Stimulated activated CD8-positive, alpha-beta memory T cell treated with anti-CD3 and anti-CD28 coated beads, Interleukin-4, amount 100 ng/mL, for 48 hours (primary cell): ENCODE measurements around the gene CUX1.
"Not testable (repeated sequence)": the region's sequence is repeated elsewhere in the genome, so short reads cannot be mapped to it uniquely, and the experiment has no call there.

ENCODE experiments used
- DNase-seq: peaks from one replicate; pipeline ENCODE4 v3.0.0-alpha.2; 2020

CUX1 gene

GRCh38 chr7:101961811-101962210 lies 144.4 kb downstream of the CUX1 start:
- DNase-seq: no peak

GRCh38 chr7:101963693-101964092 lies 146.3 kb downstream of the CUX1 start:
- DNase-seq: no peak

GRCh38 chr7:101964680-101965452 lies 147.4 kb downstream of the CUX1 start:
- no peak for DNase-seq

GRCh38 chr7:101968720-101969466 lies 151.5 kb downstream of the CUX1 start:
- DNase-seq: no peak

GRCh38 chr7:101969997-101970585 lies 152.7 kb downstream of the CUX1 start:
- no peak for DNase-seq

- no peak for DNase-seq
Observed at GRCh38 chr7:101970801-101971200, 153.4 kb downstream of the CUX1 start.

- no peak for DNase-seq
Observed at GRCh38 chr7:101971457-101971856, 154.0 kb downstream of the CUX1 start.

- DNase-seq: no peak
Observed at GRCh38 chr7:101972627-101973026, 155.2 kb downstream of the CUX1 start.

- no peak for DNase-seq
Observed at GRCh38 chr7:101973130-101973529, 155.7 kb downstream of the CUX1 start.

- DNase-seq: no peak
Observed at GRCh38 chr7:101974393-101974792, 157.0 kb downstream of the CUX1 start.

GRCh38 chr7:101975046-101975445 lies 157.6 kb downstream of the CUX1 start:
- no peak for DNase-seq

GRCh38 chr7:101976411-101976810 lies 159.0 kb downstream of the CUX1 start:
- DNase-seq: no peak

- DNase-seq: no peak
Observed at GRCh38 chr7:101977249-101977648, 159.8 kb downstream of the CUX1 start.

GRCh38 chr7:101978683-101979082 lies 161.3 kb downstream of the CUX1 start:
- DNase-seq: no peak

GRCh38 chr7:101983147-101983811 lies 165.9 kb downstream of the CUX1 start:
- DNase-seq: no peak

- DNase-seq: no peak
Observed at GRCh38 chr7:101984133-101984879, 166.9 kb downstream of the CUX1 start.

GRCh38 chr7:101985057-101985902 lies 167.9 kb downstream of the CUX1 start:
- no peak for DNase-seq

GRCh38 chr7:101985903-101986734 lies 168.7 kb downstream of the CUX1 start:
- DNase-seq: no peak

GRCh38 chr7:101987494-101987893 lies 170.1 kb downstream of the CUX1 start:
- DNase-seq: no peak

GRCh38 chr7:101988060-101988459 lies 170.6 kb downstream of the CUX1 start:
- DNase-seq: not testable (repeated sequence)

GRCh38 chr7:101988513-101988912 lies 171.1 kb downstream of the CUX1 start:
- DNase-seq: no peak
